Measurements from ENCODE around the gene POU1F1.
"Not testable (repeated sequence)": the region's sequence is repeated elsewhere in the genome, so short reads cannot be mapped to it uniquely, and the experiment has no call there.

POU1F1 gene

GRCh38 chr3:87248831-87249230 lies 27.6 kb downstream of the POU1F1 start:
- DNase-seq: no peak

GRCh38 chr3:87248231-87248630 lies 28.2 kb downstream of the POU1F1 start:
- DNase-seq: not testable (repeated sequence)

- DNase-seq: no peak
Measured at GRCh38 chr3:87247430-87247773, 29.0 kb downstream of the POU1F1 start.

- DNase-seq: no peak
Measured at GRCh38 chr3:87246662-87247429, 29.5 kb downstream of the POU1F1 start.

- DNase-seq: no peak
Measured at GRCh38 chr3:87236093-87236492, 40.3 kb downstream of the POU1F1 start.

GRCh38 chr3:87233805-87234204 lies 42.6 kb downstream of the POU1F1 start:
- no peak for DNase-seq

GRCh38 chr3:87229113-87229512 lies 47.3 kb downstream of the POU1F1 start:
- DNase-seq: no peak

GRCh38 chr3:87228316-87228715 lies 48.1 kb downstream of the POU1F1 start:
- no peak for DNase-seq

- DNase-seq: peak in 1 of 3 donors; percentile 10
Measured at GRCh38 chr3:87227835-87228144, 48.6 kb downstream of the POU1F1 start.

- peak; percentile 96 to 98 (median 96) for DNase-seq
Measured at GRCh38 chr3:87227104-87227834, 49.1 kb downstream of the POU1F1 start, which contains the start of gene CHMP2B. CHMP2B (plus strand) TSS chr3:87227309; CDS start chr3:87227523, 214 bp downstream.

- no peak for DNase-seq
Measured at GRCh38 chr3:87225659-87226058, 50.7 kb downstream of the POU1F1 start.

GRCh38 chr3:87219611-87220010 lies 56.8 kb downstream of the POU1F1 start:
- DNase-seq: peak in 1 of 3 donors; percentile 8

GRCh38 chr3:87218560-87218959 lies 57.8 kb downstream of the POU1F1 start:
- no peak for DNase-seq

All from suppressor macrophage treated with lipopolysaccharide for 1 hour (primary cell).